ENCODE results near the gene CEBPA.

The CEBPA gene

GRCh38 chr19:33270769-33271168, 31.6 kb downstream of the CEBPA start:
- no peak for DNase-seq

DNA sequence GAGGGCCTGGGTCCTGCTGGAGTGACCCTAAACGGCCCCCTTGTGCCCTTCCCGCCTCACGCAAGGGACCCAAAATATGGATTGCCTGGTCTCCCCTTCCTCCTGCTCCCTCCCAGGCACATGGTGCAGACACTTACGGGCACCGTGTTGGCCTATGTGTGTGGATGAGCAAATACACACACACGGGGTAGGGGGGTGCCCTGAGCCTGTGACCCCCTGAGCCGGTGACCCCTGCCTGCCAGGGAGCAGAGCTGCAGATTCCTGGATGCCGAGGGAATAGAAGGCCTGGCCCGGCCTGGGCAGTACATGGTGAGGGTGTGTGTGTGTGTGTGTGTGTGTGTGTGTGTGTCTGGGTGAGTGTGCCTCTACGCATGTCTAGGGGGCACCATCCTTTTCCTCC, 33.3 kb downstream of the CEBPA start:
- DNase-seq = no peak

DNA sequence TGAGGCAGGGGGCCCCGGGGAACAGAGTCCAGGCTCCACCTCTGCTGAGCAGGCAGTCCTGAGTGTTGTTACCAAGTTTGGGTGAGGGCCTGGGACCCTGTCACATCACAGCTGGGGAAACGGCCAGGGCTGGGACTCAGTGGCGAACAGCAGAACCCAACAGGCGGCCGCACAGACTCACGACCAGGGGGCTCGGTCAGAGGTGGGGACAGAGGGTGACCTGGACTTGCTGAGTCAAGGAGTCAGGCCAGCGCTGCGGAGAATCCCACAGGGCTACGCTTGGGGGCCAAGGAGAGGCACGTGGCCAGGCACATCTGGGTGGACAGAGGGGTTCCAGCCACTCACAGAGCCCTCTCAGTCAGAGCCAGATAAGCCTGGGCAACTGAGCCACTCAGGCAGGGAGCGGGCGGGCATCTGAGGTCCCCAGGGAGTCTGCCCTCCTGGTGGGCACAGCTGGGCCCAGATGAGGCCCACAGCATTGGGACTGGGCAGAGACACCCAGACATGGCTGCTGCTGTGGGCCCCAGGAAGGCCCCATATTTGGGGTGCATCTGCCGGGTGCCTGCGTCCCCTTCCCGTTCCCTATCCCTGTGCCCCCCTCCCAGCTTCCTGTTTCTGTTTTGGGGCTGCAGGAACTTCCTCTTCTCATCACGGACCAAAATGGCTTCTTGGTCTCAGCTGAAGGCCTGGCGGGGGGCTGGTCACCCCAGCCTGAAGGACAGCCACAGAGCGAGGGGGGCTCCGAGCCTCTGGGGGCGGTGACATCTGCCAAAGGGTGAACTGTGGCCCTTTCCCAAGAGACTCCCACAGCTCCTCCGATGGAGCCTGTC, 34.0 kb downstream of the CEBPA start:
- peak in 1 of 2 donors; percentile 49 for DNase-seq

DNA sequence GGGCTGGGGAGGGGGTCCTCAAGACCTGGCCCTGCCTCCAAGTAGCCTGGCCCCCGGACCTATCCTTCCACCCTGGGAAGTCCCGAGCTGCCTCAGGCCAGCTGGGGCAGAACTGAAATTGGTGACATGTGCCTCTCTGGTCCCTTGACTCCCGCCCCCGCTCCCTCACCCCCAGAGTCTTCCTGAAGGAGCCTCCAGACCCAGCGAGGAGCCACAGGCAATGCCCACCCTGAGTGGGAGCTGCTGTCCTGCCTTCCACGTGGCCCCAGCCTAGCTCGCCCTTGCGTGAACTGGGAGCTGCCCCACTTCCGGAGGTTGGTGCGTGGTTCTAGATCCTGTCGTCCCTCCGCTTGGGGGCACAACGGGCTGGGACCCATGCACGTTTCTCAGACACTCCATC, 34.6 kb downstream of the CEBPA start:
- DNase-seq = no peak

DNA sequence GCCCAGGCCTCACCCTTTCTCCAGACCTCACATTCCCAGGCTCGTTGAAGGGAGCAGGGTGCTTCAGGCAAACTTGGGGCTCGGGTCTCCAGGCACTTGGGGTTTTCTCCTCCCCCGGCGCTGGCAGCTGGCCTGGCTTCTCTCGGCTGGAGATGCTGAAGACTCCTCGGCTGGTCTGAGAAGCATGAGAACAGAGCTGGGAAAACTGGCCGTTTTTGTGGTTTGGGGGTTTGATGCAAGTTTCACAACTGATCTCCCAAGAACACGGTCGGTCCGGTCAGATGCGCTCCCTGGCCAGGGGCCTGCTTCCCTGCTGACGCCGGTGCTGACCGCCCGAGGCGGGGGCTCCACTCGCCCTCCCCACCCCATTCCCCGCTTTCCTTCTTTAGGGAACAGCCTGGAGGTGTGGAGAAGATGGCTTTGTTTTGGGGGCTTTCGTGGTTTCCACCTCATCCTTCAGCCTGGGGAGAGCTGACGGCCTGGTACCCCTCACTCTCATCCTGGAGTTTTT, 35.3 kb downstream of the CEBPA start:
- DNase-seq = no peak

- DNase-seq = no peak
Measured at GRCh38 chr19:33264881-33265445, 37.4 kb downstream of the CEBPA start.

GRCh38 chr19:33263325-33264023, 38.9 kb downstream of the CEBPA start:
- no peak for DNase-seq

- no peak for DNase-seq
Measured at GRCh38 chr19:33261511-33262189, 40.7 kb downstream of the CEBPA start.

- peak; percentile 38 to 83 for DNase-seq
Measured at GRCh38 chr19:33260628-33261418, 41.5 kb downstream of the CEBPA start.

DNA sequence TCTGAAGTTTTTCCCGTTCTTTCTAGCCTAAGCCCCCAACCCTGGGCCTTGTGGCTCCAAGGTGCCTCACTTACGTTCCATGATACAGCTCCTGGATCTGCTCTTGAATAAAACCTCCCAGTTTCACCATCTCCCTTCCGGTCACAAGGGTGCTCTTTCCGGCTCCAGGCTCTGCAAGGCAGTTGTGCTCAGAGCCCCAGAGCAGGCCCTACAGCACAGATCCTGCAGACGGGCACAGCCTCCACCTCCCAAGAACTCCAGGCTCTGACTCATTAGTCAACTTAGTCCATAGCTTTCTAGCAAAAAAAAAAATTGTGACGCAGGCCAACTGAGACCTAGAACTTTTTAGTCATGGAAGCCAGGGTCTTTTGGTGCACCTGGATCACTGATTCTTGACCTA, 42.8 kb downstream of the CEBPA start:
- no peak for DNase-seq

DNA sequence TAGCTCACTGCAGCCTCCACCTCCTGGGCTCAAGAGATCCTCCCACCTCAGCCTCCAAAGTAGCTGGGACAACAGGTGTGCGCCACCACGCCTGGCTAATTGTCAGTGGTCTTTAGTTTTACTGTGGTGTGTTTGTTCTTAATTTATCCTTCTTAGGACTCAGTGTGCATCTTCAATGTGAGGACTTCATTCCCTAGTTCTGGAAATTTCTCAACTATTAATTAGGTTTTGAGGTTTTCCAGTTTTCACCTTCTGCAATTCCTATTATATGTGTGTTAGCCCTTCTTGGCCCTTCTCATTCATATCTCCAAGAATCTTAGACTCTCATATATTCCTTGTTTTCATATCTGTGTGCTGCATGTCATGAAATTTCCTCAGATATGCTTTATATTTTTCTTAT, 44.5 kb downstream of the CEBPA start:
- DNase-seq = no peak

GRCh38 chr19:33256261-33256660, 46.1 kb downstream of the CEBPA start:
- DNase-seq = no peak

DNA sequence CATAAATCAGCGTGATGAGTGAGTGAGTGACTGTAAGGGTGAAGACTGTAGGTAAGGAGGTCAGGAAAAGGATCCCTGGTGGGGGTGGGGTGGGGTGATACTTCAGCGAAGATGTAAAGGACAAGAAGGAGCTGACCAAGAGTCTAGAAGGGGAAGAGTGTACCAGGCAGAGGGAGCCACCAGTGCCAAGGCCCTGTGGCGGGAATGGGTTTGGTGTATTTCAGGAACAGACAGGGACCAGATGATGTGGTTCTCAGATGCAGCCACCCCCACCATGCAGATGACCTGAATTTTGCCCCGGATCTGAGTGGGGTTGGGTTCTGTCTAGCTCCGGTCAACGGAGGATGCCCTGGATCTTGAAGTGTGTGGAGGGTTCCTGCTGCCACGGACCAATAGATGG, 46.6 kb downstream of the CEBPA start:
- no peak for DNase-seq

GRCh38 chr19:33254245-33254824, 48.0 kb downstream of the CEBPA start:
- DNase-seq = no peak

DNA sequence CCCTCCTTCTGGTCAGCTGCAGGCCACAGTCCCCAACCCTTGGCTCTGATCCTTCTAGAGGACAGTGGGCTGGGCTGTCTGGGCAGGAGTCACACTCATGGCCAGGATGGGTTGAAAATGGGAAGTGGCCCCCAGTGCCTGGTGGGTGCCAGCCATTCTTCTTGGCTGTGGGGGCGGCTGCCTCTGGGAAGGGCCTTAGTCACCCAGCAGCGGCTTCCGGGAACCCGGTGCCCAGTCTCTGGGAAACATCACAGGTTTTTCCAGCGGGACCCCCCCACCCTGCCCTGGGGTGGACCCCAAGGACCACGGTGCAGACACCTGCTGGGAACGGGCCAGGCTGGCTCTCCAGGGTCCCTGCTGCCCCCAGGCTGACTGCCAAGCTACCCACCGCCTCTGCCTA, 49.4 kb downstream of the CEBPA start:
- no peak for DNase-seq

GRCh38 chr19:33252418-33252962, 49.8 kb downstream of the CEBPA start:
- no peak for DNase-seq

DNA sequence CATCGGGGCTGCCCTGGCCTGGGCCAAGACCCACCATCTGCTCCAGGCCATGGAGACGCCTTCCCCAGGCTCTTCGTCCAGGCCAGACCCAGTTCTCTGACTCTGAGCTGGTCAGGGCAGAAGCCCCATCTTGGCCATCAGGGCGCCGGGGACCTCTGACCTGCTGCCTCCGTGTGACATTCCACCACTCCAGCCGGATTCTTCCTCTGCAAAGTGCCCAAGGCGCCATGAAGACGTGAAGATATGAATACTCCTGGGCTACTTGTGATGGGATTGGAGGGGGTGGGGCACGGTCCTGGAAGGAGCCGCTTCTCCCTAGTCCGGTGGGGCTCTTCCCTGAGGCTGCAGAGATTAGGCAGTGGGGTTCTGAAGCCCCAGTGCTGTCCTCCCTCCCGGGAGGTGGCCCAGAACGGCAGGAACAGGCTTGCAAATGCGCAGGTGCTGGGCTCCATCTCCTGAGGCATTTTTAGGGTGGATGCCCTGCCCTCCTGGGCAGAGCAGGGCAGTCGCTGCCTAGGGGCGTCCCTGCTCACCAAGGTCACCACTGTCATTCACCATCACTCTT, 50.7 kb downstream of the CEBPA start:
- no peak for DNase-seq

- no peak for DNase-seq
Measured at GRCh38 chr19:33251076-33251475, 51.3 kb downstream of the CEBPA start.

DNA sequence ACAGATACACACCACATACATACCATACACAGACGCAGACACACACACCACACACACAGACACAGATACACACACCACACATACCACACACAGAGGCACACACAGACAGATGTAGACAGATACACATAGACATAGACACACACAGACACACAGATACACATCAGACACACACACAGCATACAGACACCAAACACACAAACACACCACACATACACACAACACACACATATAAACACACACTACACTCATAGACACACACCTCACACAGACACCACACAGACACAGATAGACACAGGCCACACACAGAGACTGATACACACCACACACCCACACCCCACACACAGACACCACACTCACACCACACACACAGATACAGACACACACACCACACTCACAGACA, 51.8 kb downstream of the CEBPA start:
- no peak for DNase-seq
